Measurements from ENCODE around the gene APH1B.

- TF ChIP-seq CTCF (IDR thresholded peaks at IDR 0.05 in 8 of 11, conservative IDR thresholded peaks at IDR 0.05 in 3 of 11) (no peak), POLR2AphosphoS5 (IDR thresholded peaks at IDR 0.05) (no peak), POLR2A (IDR thresholded peaks at IDR 0.05) (no peak)
These were observed 44.5 kb upstream of the APH1B start for GRCh38 chr15:63232943-63233342.
